HCT116 (cell line): ENCODE results near the gene NFX1.

ENCODE experiments used
- EZH2 ChIP-seq: fragments of 200-600 bp; sonication (generic); IDR thresholded peaks from 2 replicates; pipeline ENCODE4 v1.6.1; 2017; ENCODE audit warnings: antibody characterized with exemption, mixed run types
- EZH2phosphoT487 ChIP-seq: fragments of 200-600 bp; IDR thresholded peaks from 2 replicates; pipeline ENCODE4 v1.6.1; 2018; ENCODE audit warnings: antibody characterized with exemption, borderline replicate concordance
- POLR2A ChIP-seq: IDR thresholded peaks from 2 replicates; pipeline ENCODE4 v1.7.0; 2011; ENCODE audit warnings: borderline replicate concordance; ENCODE audit not compliant: insufficient read depth, insufficient read length; ENCODE audit errors: extremely low read depth
- POLR2AphosphoS5 ChIP-seq: IDR thresholded peaks from 2 replicates; pipeline ENCODE4 v1.6.1; 2011; ENCODE audit warnings: mild to moderate bottlenecking, low read depth, low read length, moderate library complexity
- RAD21 ChIP-seq: IDR thresholded peaks from 2 replicates; pipeline ENCODE4 v1.6.1; 2012; ENCODE audit warnings: low read depth, mild to moderate bottlenecking
- YY1 ChIP-seq: IDR thresholded peaks from 2 replicates; pipeline ENCODE4 v1.6.1; 2011; ENCODE audit warnings: low read length, low read depth, moderate library complexity, mild to moderate bottlenecking; ENCODE audit not compliant: insufficient replicate concordance; ENCODE audit errors: extremely low read depth
- ZNF274 ChIP-seq: fragments of 200-500 bp; sonication (Bioruptor generic); IDR thresholded peaks from 2 replicates; pipeline ENCODE4 v1.6.1; 2014; ENCODE audit warnings: mild to moderate bottlenecking, low read depth, low read length, inconsistent platforms
- TF ChIP-seq, protein P1 (sequence below), 3 experiments: fragments of 200-600 bp in 1 of 3; sonication (generic) in 1 of 3; IDR thresholded peaks in 2 of 3; conservative IDR thresholded peaks in 1 of 3; 2 replicates each; pipeline ENCODE4 v1.5.1; 2012 to 2017; ENCODE audit warnings: low read depth in 2 of 3, low read length in 2 of 3, antibody characterized with exemption in 1 of 3, borderline replicate concordance in 1 of 3, control low read depth in 1 of 3, mild to moderate bottlenecking in 1 of 3, mixed read lengths in 1 of 3, mixed run types in 1 of 3, moderate library complexity in 1 of 3; ENCODE audit not compliant: insufficient read depth in 1 of 3
- TF ChIP-seq, protein P2 (sequence below): IDR thresholded peaks from 2 replicates; pipeline ENCODE4 v1.6.1; 2012; ENCODE audit warnings: low read depth

DNA sequence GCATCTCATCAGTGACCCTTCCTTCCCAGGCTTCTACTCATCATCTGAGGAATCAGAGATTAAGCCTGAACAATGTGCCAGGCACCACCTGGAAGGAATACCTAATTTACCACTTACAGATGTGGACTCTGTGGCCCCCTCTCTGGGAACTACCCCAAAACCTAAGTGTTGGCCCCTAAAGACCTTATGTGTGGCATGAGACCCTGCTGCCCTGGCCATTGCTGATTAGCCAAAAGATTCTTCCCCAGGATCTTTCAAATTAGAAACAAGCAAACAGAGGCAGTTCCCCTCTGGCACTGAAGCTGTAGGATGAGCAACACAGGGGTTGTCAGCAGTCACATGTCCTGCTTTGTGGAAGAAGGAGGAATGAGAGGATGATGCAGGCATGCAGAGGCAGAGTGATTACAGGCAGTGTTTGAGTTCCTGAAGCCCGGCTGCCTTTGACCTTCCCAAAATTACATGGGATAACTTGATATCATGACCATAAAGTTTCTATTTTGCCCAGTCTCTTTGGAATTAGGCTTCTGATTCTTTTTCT is 39.8 kb upstream of the NFX1 start:
- TF ChIP-seq, protein P1, sequence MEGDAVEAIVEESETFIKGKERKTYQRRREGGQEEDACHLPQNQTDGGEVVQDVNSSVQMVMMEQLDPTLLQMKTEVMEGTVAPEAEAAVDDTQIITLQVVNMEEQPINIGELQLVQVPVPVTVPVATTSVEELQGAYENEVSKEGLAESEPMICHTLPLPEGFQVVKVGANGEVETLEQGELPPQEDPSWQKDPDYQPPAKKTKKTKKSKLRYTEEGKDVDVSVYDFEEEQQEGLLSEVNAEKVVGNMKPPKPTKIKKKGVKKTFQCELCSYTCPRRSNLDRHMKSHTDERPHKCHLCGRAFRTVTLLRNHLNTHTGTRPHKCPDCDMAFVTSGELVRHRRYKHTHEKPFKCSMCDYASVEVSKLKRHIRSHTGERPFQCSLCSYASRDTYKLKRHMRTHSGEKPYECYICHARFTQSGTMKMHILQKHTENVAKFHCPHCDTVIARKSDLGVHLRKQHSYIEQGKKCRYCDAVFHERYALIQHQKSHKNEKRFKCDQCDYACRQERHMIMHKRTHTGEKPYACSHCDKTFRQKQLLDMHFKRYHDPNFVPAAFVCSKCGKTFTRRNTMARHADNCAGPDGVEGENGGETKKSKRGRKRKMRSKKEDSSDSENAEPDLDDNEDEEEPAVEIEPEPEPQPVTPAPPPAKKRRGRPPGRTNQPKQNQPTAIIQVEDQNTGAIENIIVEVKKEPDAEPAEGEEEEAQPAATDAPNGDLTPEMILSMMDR (IDR thresholded peaks at IDR 0.05 in 2 of 3, conservative IDR thresholded peaks at IDR 0.05 in 1 of 3; ENCODE audit: borderline replicate concordance in 1 of 3, insufficient read depth in 1 of 3, low read depth in 2 of 3, low read length in 2 of 3), result no peak
- TF ChIP-seq, protein P2, sequence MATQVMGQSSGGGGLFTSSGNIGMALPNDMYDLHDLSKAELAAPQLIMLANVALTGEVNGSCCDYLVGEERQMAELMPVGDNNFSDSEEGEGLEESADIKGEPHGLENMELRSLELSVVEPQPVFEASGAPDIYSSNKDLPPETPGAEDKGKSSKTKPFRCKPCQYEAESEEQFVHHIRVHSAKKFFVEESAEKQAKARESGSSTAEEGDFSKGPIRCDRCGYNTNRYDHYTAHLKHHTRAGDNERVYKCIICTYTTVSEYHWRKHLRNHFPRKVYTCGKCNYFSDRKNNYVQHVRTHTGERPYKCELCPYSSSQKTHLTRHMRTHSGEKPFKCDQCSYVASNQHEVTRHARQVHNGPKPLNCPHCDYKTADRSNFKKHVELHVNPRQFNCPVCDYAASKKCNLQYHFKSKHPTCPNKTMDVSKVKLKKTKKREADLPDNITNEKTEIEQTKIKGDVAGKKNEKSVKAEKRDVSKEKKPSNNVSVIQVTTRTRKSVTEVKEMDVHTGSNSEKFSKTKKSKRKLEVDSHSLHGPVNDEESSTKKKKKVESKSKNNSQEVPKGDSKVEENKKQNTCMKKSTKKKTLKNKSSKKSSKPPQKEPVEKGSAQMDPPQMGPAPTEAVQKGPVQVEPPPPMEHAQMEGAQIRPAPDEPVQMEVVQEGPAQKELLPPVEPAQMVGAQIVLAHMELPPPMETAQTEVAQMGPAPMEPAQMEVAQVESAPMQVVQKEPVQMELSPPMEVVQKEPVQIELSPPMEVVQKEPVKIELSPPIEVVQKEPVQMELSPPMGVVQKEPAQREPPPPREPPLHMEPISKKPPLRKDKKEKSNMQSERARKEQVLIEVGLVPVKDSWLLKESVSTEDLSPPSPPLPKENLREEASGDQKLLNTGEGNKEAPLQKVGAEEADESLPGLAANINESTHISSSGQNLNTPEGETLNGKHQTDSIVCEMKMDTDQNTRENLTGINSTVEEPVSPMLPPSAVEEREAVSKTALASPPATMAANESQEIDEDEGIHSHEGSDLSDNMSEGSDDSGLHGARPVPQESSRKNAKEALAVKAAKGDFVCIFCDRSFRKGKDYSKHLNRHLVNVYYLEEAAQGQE, result no peak
- TF ChIP-seq POLR2AphosphoS5 (no peak), EZH2 (no peak), YY1 (no peak), RAD21 (no peak), EZH2phosphoT487 (no peak), POLR2A (no peak), ZNF274 (no peak)
